Upper lobe of left lung (tissue), 6 donors: ENCODE data around the gene GPR33. TPM values are rescaled to one million over a fixed set of nuclear protein-coding genes. Genes with fewer than 3 reads are reported as not detected.

Experiments
- ATAC-seq, 2 donors: fragments of 200-7000 bp; cut with Tn5 transposase; one replicate each; pipeline ENCODE4 v1.9.1; 2022; ENCODE audit warnings: mild to moderate bottlenecking in 2 of 2, moderate library complexity in 2 of 2; ENCODE audit not compliant: low FRiP score in 2 of 2
- DNase-seq, 2 donors: peaks; one replicate each; pipeline ENCODE4 v3.0.0-alpha.2; 2019 to 2020
- H3K27ac ChIP-seq, 4 donors: fragments of 200-600 bp; sonication (generic); one replicate each; pipeline ENCODE4 v1.5.1; 2016 to 2019
- H3K27me3 ChIP-seq, 4 donors: fragments of 200-600 bp; sonication (generic); one replicate each; pipeline ENCODE4 v1.5.1; 2017 to 2019
- H3K36me3 ChIP-seq, 4 donors: fragments of 200-600 bp; sonication (generic); one replicate each; pipeline ENCODE4 v1.5.1; 2016 to 2019
- H3K4me1 ChIP-seq, 4 donors: fragments of 200-600 bp; sonication (generic); one replicate each; pipeline ENCODE4 v1.5.1; 2018 to 2019
- H3K4me3 ChIP-seq, 4 donors: fragments of 200-600 bp; sonication (generic); one replicate each; pipeline ENCODE4 v1.5.1; 2017 to 2019; ENCODE audit warnings: mild to moderate bottlenecking in 2 of 4, moderate library complexity in 1 of 4
- H3K9me3 ChIP-seq, 4 donors: fragments of 200-600 bp; sonication (generic); one replicate each; pipeline ENCODE4 v1.5.1; 2018 to 2019
- EP300 ChIP-seq, 4 donors: sonication (generic); formaldehyde crosslinking; IDR thresholded peaks; one replicate each; pipeline ENCODE4 v1.5.1; 2017; ENCODE audit warnings: antibody characterized with exemption in 4 of 4, control low read depth in 2 of 4
- POLR2A ChIP-seq, 4 donors: fragments of 450-650 bp; IDR thresholded peaks; one replicate each; pipeline ENCODE4 v1.5.1; 2016 to 2017; ENCODE audit warnings: antibody characterized with exemption in 4 of 4, mild to moderate bottlenecking in 2 of 4
- POLR2AphosphoS5 ChIP-seq, 2 donors: sonication (generic); formaldehyde crosslinking; IDR thresholded peaks; one replicate each; pipeline ENCODE4 v1.5.1; 2017; ENCODE audit warnings: antibody characterized with exemption in 2 of 2
- WGBS, 2 donors: methylation state at CpG; one replicate each; pipeline ENCODE4 v1.1.5; 2017 to 2018; 5-methylcytosine and 5-hydroxymethylcytosine counted together
- total RNA-seq, 6 donors: library from RNA; depleted of rRNA in 4 of 6; stranded (reverse); fragments of >200 nt in 4 of 6; gene quantifications; one replicate each; pipeline versions ENCODE4 v1.1.0 to v1.2.1, GENCODE V29; 2016 to 2021
- TF ChIP-seq, protein P1 (sequence below), 6 experiments: fragments of 450-650 bp in 4 of 6; fragments of 200-600 bp in 2 of 6; sonication (generic) in 2 of 6; IDR thresholded peaks; one replicate each; pipeline ENCODE4 v1.5.1; 2016 to 2019; ENCODE audit warnings: antibody characterized with exemption in 6 of 6
- donor health status: DM: no; HTN: no; CAD: no; lungs with moderate emphysema.
- donor health status: DM: no; HTN: yes; CAD: no; lungs with severe emphysema.

The GPR33 gene
- total RNA-seq, 6 donors from 2014 or later = not detected

DNA sequence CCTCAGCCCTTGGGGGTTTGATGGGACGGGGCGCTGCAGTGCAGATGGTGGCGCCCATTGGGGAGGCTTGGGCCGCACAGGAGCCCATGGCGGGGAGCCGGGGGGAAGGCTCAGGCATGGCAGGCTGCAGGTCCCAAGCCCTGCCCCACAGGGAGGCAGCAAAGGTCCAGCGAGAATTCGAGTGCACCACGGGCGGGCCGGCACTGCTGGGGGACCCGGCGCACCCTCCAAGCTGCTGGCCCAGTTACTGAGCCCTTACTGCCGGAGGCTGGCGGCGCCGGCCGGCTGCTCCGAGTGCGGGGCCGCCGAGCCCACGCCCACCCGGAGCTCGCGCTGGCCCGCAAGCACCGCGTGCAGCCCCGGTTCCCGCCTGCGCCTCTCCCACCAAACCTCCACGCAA is 39.2 kb upstream of the GPR33 start:
- H3K4me1 ChIP-seq = no peaks in the 10 kb centered on the region
- no peaks in the 10 kb centered on the region for H3K36me3 ChIP-seq
- 95 to 96% methylated on average over 22 to 31 of the region's 33 CpGs for WGBS, 2 donors
- peak in 1 of 2 donors; percentile 72 for DNase-seq
- no peak overlapping the region for H3K4me3 ChIP-seq
- ATAC-seq = no peak
- TF ChIP-seq EP300 (IDR thresholded peaks at IDR 0.05) = no peak
- TF ChIP-seq POLR2AphosphoS5 (IDR thresholded peaks at IDR 0.05) = no peak
- no peak for TF ChIP-seq POLR2A (IDR thresholded peaks at IDR 0.05)
- TF ChIP-seq, protein P1, sequence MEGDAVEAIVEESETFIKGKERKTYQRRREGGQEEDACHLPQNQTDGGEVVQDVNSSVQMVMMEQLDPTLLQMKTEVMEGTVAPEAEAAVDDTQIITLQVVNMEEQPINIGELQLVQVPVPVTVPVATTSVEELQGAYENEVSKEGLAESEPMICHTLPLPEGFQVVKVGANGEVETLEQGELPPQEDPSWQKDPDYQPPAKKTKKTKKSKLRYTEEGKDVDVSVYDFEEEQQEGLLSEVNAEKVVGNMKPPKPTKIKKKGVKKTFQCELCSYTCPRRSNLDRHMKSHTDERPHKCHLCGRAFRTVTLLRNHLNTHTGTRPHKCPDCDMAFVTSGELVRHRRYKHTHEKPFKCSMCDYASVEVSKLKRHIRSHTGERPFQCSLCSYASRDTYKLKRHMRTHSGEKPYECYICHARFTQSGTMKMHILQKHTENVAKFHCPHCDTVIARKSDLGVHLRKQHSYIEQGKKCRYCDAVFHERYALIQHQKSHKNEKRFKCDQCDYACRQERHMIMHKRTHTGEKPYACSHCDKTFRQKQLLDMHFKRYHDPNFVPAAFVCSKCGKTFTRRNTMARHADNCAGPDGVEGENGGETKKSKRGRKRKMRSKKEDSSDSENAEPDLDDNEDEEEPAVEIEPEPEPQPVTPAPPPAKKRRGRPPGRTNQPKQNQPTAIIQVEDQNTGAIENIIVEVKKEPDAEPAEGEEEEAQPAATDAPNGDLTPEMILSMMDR (IDR thresholded peaks at IDR 0.05) = no peak
- H3K27me3 ChIP-seq = no peaks in the 10 kb centered on the region
- no peaks in the 10 kb centered on the region for H3K9me3 ChIP-seq
- no peak overlapping the region for H3K27ac ChIP-seq

DNA sequence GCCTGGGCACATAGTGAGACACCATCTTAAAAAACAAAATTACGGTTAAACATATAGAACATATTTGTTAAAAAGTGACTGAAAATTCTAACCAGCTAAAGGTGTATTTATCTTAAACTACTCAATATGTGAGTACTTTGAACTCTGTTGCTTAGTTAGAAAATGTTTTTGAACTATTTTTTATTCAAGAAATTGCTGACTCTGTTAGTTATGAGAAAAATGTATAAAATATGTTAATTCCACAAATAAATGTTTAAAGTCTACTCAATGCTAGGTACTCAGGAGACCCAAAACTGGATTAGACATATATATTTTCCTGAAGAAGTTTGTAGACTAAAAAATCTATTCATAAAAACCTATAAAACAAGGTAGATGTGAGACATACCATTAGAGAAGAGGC is 23.0 kb upstream of the GPR33 start:
- TF ChIP-seq POLR2AphosphoS5 (IDR thresholded peaks at IDR 0.05) (no peak), EP300 (IDR thresholded peaks at IDR 0.05) (no peak), POLR2A (IDR thresholded peaks at IDR 0.05) (no peak)
- TF ChIP-seq, protein P1 (IDR thresholded peaks at IDR 0.05) = no peak
- 95% methylated on average over 1 of the region's 1 CpG for WGBS, 2 donors
- no peak overlapping the region for H3K4me3 ChIP-seq
- no peaks in the 10 kb centered on the region for H3K9me3 ChIP-seq
- H3K36me3 ChIP-seq = no peaks in the 10 kb centered on the region
- no peaks in the 10 kb centered on the region for H3K27me3 ChIP-seq
- H3K4me1 ChIP-seq = peaks cover 0 to 3% (median under 1%) of the 10 kb centered on the region in 4 donors
- H3K27ac ChIP-seq = no peak overlapping the region
- ATAC-seq (no peak), DNase-seq (no peak)

DNA sequence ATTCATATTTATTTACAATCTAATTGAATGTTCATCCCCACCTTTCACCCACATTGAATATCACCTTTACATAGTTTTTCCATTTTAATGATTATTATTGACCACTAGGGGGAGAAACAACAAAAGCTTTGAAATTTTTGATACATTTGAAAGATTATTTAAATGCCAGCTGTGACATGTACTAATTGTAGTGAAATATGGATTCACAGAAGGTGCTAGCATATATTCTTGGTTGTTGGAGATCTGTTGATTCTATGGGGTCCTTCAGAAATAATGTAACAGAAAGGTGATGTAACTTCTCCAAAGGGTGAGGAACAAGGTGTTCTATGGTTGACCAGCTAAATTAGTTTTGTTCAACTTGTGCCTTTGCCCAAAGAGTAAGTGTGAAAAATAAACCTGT is 22.4 kb upstream of the GPR33 start:
- Histone ChIP-seq H3K4me3 (no peak overlapping the region), H3K36me3 (no peaks in the 10 kb centered on the region), H3K9me3 (no peaks in the 10 kb centered on the region), H3K27me3 (no peaks in the 10 kb centered on the region), H3K27ac (no peak overlapping the region), H3K4me1 (peaks cover 0 to 6% (median 4%) of the 10 kb centered on the region in 4 donors)
- TF ChIP-seq EP300 (IDR thresholded peaks at IDR 0.05) = no peak
- TF ChIP-seq POLR2AphosphoS5 (IDR thresholded peaks at IDR 0.05) = no peak
- no peak for TF ChIP-seq POLR2A (IDR thresholded peaks at IDR 0.05)
- TF ChIP-seq, protein P1 (IDR thresholded peaks at IDR 0.05) = peak in 5 of 6 experiments; percentile 24 to 53 (median 51)
- ATAC-seq = no peak
- no peak for DNase-seq

DNA sequence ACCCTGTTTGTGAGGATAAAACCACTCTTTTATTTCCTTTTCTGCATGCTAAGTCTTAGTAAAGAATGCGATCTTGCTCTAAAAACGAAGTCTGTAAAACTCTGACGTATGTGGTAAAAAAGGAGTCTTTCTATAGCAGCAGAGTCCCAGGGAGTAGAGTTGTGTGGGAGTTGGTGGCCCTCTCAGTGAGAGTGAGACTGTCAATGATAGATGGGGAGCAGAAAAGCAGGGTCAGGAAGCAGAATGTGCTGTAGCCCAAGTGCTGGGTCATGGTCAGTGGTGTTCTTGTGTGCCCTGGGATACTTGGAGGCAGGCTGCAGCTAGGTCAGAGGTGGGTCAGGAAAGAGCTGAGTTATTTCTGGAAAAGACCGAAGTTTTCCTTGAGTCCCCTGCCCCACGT is 20.3 kb upstream of the GPR33 start:
- H3K4me1 ChIP-seq = peaks cover 0 to 9% (median 5%) of the 10 kb centered on the region in 4 donors
- H3K27ac ChIP-seq = no peak overlapping the region
- no peak overlapping the region for H3K4me3 ChIP-seq
- WGBS, 2 donors = 62 to 70% methylated on average over 5 of the region's 5 CpGs
- H3K9me3 ChIP-seq = no peaks in the 10 kb centered on the region
- no peak for ATAC-seq
- TF ChIP-seq EP300 (IDR thresholded peaks at IDR 0.05) (no peak), POLR2AphosphoS5 (IDR thresholded peaks at IDR 0.05) (no peak), POLR2A (IDR thresholded peaks at IDR 0.05) (no peak)
- TF ChIP-seq, protein P1 (IDR thresholded peaks at IDR 0.05) = no peak
- no peak for DNase-seq
- no peaks in the 10 kb centered on the region for H3K36me3 ChIP-seq
- H3K27me3 ChIP-seq = no peaks in the 10 kb centered on the region

DNA sequence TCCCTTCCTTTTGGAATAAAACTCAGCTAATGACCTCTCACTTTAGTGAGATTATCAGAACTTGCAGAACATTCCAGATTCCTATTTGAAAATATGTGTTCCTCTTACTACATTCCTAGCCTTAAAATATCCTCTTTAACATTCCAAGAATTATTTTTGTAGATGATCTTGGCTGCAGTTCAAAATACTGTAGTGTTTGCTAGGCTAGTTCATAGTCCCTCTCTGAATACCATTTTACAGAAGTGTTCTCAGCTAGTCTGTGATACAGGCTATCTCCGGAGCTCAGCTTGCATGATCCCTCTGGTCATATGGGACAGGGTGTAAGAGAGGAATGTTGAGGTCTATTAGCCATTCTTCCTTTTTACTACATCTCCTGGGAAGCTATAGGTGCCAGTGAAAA is 17.6 kb upstream of the GPR33 start:
- Histone ChIP-seq H3K27ac (peak overlapping the region in 1 of 4 donors; percentile 61), H3K4me3 (no peak overlapping the region), H3K9me3 (no peaks in the 10 kb centered on the region), H3K27me3 (no peaks in the 10 kb centered on the region), H3K4me1 (peaks cover 0 to 9% (median 5%) of the 10 kb centered on the region in 4 donors), H3K36me3 (no peaks in the 10 kb centered on the region)
- 50 to 67% methylated on average over 1 of the region's 1 CpG for WGBS, 2 donors
- peak; percentile 58 to 82 for ATAC-seq
- no peak for DNase-seq
- TF ChIP-seq, protein P1 (IDR thresholded peaks at IDR 0.05) = no peak
- no peak for TF ChIP-seq POLR2AphosphoS5 (IDR thresholded peaks at IDR 0.05)
- no peak for TF ChIP-seq EP300 (IDR thresholded peaks at IDR 0.05)
- no peak for TF ChIP-seq POLR2A (IDR thresholded peaks at IDR 0.05)
